ENCODE data around the gene AP3B1. TPM values are rescaled to one million over a fixed set of nuclear protein-coding genes. Genes with fewer than 3 reads are reported as not detected.

The AP3B1 gene
- total RNA-seq, 1 donor from 2014 or later = 14.3 TPM

DNA sequence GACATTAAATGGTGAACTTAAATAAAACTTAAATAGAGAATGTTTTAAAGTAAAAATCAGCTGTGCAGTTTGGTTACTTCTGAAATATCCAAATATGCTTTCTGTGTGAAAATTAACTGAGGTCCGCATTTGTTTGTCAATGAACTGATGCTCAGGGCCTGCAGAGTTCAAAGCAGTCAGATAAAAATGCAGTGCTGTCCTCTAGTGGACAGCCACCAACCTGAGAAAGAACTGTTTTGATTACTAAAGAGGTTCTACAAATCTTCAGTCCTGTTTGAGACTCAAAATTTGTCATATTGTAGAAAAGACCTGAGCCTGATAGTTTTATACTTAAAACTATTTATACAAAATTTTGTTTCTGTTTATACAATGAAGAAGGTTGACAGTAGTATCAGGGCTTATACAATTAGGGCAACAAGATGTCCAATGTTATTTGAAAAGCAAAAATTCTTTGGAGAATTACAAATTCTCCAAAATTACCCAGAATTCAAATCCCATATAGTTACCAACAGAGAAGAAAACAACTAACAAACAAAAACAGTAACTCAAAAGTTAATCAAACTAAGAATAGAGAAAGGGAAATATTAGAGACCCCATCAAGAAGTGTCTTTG, 286.0 kb downstream of the AP3B1 start:
- Mint-ChIP-seq H3K9me3 (ENCODE audit: unreplicated experiment) (peaks cover 2% of the 10 kb centered on the region), H3K4me3 (ENCODE audit: unreplicated experiment) (no peak overlapping the region), H3K27ac (ENCODE audit: unreplicated experiment) (no peak overlapping the region), H3K36me3 (ENCODE audit: unreplicated experiment) (no peaks in the 10 kb centered on the region), H3K27me3 (ENCODE audit: unreplicated experiment) (peaks cover 3% of the 10 kb centered on the region), H3K4me1 (ENCODE audit: low read depth, unreplicated experiment) (peaks cover 19% of the 10 kb centered on the region)
- no peak for DNase-seq
- TF ChIP-seq CTCF (IDR thresholded peaks at IDR 0.05; ENCODE audit: partially characterized antibody, unreplicated experiment) = peak; percentile 71

- Mint-ChIP-seq H3K4me3 (ENCODE audit: unreplicated experiment) (no peak overlapping the region), H3K27ac (ENCODE audit: unreplicated experiment) (no peak overlapping the region), H3K9me3 (ENCODE audit: unreplicated experiment) (peaks cover 2% of the 10 kb centered on the region), H3K36me3 (ENCODE audit: unreplicated experiment) (no peaks in the 10 kb centered on the region), H3K27me3 (ENCODE audit: unreplicated experiment) (peaks cover 3% of the 10 kb centered on the region), H3K4me1 (ENCODE audit: low read depth, unreplicated experiment) (peaks cover 30% of the 10 kb centered on the region)
- no peak for TF ChIP-seq CTCF (IDR thresholded peaks at IDR 0.05; ENCODE audit: partially characterized antibody, unreplicated experiment)
- DNase-seq = no peak
These were observed 287.3 kb downstream of the AP3B1 start for GRCh38 chr5:78007233-78007632.

GRCh38 chr5:78006449-78006848, 288.0 kb downstream of the AP3B1 start:
- peaks cover 30% of the 10 kb centered on the region for H3K4me1 Mint-ChIP-seq (ENCODE audit: low read depth, unreplicated experiment)
- H3K9me3 Mint-ChIP-seq (ENCODE audit: unreplicated experiment) = peaks cover 2% of the 10 kb centered on the region
- no peaks in the 10 kb centered on the region for H3K36me3 Mint-ChIP-seq (ENCODE audit: unreplicated experiment)
- H3K27ac Mint-ChIP-seq (ENCODE audit: unreplicated experiment) = no peak overlapping the region
- no peak overlapping the region for H3K4me3 Mint-ChIP-seq (ENCODE audit: unreplicated experiment)
- no peak for TF ChIP-seq CTCF (IDR thresholded peaks at IDR 0.05; ENCODE audit: partially characterized antibody, unreplicated experiment)
- DNase-seq = no peak
- peaks cover 3% of the 10 kb centered on the region for H3K27me3 Mint-ChIP-seq (ENCODE audit: unreplicated experiment)

DNA sequence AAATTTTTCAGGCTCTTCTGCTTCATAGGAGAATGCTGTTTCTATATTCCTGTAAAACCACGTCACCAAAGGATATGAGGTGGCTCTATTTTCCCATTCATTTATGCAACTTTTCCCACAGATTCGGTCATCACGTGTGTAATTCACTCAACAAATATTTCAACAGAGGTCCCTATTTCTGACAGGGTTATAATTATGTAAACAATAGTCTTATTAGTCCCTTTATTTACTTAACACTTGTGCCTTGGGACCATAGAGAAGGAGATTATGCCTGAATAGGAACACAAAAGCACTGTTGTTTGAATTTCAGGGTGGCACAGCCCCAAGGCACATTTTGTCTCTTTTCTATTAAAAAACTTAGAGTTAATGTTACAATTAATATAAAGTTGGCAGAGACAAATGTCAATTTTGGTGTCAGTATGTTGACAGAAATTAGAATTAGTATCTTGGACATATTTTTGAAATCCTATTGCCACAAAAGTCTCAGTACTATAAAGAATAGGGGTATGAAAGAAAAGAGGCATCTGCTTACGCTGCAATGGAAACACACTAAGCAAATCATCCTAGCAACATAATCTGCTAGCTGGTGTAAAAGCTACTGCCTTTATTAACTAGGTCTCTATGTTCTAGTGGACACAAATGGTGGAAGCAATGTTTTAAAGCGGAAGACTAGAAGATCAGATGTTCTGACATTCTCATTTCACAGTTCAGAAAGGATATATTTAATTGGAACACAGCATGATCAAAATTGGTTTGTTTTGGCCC, 289.3 kb downstream of the AP3B1 start:
- H3K4me3 Mint-ChIP-seq (ENCODE audit: unreplicated experiment) = no peak overlapping the region
- H3K27ac Mint-ChIP-seq (ENCODE audit: unreplicated experiment) = peak overlapping the region; percentile 22
- TF ChIP-seq CTCF (IDR thresholded peaks at IDR 0.05; ENCODE audit: partially characterized antibody, unreplicated experiment) = no peak

GRCh38 chr5:78004559-78004958, 289.9 kb downstream of the AP3B1 start:
- Mint-ChIP-seq H3K27me3 (ENCODE audit: unreplicated experiment) (peaks cover 2% of the 10 kb centered on the region), H3K27ac (ENCODE audit: unreplicated experiment) (peak overlapping the region; percentile 22), H3K4me1 (ENCODE audit: low read depth, unreplicated experiment) (peaks cover 30% of the 10 kb centered on the region), H3K36me3 (ENCODE audit: unreplicated experiment) (no peaks in the 10 kb centered on the region), H3K9me3 (ENCODE audit: unreplicated experiment) (peaks cover 2% of the 10 kb centered on the region), H3K4me3 (ENCODE audit: unreplicated experiment) (no peak overlapping the region)
- no peak for TF ChIP-seq CTCF (IDR thresholded peaks at IDR 0.05; ENCODE audit: partially characterized antibody, unreplicated experiment)
- no peak for DNase-seq

More for the DNA sequence above, 289.3 kb downstream of the AP3B1 start:
- H3K27me3 Mint-ChIP-seq (ENCODE audit: unreplicated experiment) = peaks cover 2% of the 10 kb centered on the region
- H3K9me3 Mint-ChIP-seq (ENCODE audit: unreplicated experiment) = peaks cover 2% of the 10 kb centered on the region
- peaks cover 30% of the 10 kb centered on the region for H3K4me1 Mint-ChIP-seq (ENCODE audit: low read depth, unreplicated experiment)
- no peak for DNase-seq
- no peaks in the 10 kb centered on the region for H3K36me3 Mint-ChIP-seq (ENCODE audit: unreplicated experiment)

Data from glutamatergic neuron (in vitro differentiated cells).